ENCODE results near the gene UQCRHL.
"Not testable (repeated sequence)": the region's sequence is repeated elsewhere in the genome, so short reads cannot be mapped to it uniquely, and the experiment has no call there.

UQCRHL gene

DNA sequence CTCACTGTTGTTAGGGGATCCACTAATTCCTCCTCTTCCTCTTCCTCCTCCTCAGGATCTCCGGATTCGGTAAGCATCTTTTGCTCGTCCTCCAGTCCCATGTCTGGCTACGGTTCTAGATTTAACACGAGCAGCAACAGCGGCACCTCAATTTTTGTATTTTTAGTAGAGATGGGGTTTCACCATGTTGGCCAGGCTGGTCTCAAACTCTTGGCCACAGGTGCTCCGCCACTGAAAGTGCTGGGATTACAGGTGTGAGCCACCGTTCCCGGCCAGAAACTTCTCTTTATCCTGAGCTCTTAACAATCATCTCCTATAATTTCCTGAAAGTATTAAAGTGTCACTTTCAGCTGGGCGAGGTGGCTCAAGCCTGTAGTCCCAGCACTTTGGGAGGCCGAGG is at the start of gene UQCRHL:
UQCRHL (minus strand) TSS at position 101 of the 400 bp plus-strand sequence; CDS start at position 101, 0 bp downstream.
- not testable (repeated sequence) for DNase-seq

DNA sequence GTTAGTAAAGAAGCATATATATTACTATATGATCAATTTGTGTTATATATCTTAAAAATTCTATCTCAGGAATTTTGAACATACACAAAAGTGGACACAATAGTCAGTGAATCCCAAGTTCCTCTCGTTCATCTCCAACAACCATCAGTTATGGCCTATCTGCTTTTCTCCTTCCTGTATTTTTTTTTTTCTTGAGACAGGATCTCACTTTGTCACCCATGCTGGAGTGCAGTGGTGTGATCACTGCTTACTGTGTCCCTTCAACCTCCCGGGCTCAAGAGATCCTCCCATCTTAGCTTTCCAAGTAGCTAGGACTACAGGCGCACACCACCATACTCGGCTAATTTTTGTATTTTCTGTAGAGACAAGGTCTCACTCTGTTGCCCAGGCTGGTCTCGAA is 49.4 kb upstream of the UQCRHL start:
- DNase-seq: no peak

DNA sequence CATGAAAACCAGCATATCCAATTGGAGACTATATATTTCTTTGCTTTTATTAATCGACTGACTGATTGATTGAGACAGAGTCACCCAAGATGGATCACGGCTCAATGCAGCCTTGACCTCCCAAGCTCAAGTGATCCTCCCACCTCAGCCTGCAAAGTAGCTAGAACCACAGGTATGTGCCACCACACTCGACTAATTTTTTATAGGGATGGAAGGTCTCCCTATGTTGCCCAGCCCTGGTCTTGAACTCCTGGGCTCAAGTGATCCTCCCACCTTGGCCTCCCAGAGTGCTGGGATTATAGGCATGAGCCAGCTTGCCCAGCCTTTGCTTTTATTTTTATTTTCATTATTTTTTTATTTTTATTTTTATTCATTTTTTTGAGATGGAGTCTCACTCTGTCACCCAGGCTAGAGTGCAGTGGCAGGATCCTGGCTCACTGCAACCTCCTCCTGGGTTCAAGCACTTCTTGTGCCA is 45.4 kb upstream of the UQCRHL start:
- no peak for DNase-seq

DNA sequence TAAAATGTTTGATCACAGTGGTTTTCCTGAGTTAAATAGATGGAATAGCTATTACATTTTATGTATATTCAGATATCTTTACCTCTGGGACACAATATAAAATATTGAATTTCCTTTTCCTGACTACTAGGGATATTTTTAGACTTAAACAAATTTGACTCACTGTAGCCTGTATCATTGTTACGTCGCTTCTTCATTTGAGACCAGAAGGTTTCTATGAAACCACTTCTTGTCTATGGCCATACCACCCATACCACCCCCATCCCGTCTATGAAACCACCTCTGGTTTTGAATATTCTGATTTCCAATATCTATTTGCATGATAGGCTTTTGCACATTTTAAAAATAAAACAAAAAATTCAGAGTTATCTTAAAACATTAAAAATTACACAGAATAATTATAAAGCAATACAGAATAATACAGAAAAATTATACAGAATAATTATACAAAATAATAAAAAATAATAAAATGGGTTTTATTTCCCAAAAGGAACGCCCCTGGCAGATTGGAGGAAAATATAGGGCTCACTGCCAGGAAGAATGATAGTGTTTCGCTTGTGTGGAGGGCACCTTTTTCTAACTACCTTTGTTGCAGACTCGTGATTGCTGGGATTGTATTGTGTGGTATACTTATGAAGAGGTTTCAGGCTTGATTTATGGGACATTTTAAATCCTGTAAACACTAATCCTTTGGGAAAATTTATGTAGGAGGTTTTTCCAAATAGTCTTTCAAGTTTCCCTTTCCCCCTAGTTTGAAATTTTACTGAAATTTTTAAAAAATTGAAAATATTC is 44.8 kb upstream of the UQCRHL start:
- no peak for DNase-seq

DNA sequence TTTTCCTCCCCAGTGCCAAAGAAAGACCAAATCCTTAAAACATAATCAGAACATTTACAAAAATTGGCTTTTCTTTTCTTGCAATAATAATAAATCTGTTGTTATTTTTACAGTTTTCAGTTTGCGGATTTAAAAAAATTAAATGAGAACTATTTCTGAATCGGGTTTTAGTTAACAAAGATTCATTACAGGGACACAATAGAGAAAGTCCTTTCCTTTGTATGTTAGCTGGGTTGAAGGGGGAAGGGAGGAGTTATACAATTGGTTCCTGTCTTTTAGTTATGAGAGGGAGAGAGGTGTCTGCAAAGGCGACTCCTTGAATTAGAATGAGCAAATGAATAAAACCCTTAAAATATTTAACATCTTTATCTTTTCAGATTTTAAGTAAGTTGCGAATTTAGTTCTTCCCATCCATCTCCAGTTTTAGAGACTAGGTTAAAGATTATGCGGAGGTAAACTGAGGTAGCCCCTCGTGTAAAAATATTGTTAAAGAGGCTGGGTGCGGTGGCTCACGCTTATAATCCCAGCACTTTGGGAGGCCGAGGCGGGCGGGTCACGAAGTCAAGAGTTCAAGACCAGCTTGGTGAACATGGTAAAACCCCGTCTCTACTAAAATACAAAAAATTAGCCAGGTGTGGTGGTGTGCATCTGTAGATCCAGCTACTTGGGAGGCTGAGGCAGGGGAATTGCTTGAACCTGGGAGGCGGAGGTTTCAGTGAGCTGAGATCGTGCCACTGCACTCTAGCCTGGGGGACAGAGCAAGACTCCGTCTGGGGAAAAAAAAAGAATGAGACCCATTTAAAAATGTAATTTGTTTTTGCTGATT is 44.0 kb upstream of the UQCRHL start:
- no peak for DNase-seq

DNA sequence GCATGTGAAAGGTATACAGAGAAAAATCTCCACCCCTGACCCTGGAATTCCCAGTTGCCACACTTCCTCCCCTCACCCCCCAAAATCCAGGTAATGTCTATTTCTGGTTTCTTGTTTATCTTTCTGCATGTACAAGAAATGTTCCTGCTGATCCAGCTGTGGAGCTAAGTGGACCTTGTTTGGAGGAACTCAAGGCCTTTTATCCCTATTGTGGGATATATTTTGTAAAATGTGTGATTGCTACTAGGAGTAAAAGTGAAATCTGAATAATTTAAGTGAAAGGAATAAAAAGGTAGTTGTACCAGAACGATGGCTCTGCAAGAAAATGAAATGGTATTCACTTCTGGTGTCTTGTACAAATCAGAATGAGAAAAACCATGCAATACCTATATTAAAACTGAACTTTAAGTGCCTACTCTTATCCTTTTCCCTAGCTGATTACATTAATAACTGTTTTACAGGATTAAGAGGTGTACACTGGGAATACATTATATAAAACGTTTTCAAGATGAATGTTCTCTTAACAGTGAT is 43.1 kb upstream of the UQCRHL start:
- no peak for DNase-seq

DNA sequence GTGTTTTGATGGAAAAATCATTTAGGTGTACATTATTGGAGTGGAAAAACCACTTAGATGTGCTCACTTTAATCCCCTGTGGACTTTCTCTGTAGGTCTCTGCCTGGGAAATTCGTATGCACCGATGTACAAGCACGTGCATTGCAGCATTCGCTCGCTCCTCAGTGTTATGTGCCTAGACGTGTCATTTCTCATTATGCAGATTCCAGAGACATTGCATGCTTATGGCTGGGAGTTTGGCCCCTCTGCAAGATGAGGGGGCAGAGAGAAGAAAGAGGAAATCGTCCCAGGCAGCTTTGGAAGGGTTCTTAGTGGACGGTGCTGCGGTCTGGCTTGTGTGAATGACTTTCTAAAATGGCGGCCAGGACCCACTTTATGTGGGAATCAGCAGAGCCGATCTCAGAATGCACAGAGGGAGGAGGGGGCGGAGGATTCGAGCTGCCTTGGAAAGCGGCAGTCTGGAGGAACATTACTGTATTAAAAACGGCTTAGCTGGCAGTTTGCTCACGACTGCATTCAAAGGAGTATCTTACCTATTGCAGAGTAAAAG is 42.4 kb upstream of the UQCRHL start:
- DNase-seq: no peak

DNA sequence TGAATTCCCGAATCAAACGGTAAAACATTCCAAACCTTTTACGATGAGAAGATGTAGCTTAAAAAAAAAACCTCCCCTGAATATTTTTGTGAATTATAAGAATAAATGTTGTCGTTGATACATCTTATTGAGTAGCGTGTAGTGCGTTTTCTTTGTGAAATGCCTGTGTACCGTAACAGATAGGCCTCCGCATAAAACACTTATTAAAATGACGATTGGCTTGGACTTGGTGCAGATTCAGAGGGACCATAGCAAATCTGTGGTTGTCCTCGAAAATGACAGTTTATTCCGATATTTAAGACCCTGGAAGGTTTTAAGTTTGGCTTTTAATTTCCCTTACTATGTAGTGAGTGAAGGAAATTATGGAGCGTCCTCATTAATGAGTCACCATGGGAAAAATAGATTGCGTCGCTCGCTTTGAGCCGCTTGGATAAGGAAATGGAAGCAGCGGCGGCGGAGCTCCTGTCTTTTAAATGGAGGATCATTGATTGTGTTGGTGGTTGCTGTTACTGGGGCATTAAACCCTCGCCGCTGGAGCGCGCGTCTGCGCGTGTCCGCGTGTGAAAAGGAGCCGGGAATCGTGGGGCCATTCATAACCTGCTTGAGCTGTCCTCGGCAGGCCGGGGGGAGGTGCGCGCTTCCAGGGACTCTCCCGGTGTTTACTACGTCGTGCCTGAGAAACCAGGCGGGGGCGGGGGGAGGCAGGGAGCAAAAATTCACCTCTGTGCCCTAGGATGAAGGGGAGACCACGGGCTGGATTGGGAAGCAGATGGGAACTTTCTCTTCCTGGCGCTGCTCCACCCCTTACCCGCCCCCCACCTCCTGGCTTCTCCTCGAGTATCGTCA is 41.7 kb upstream of the UQCRHL start:
- DNase-seq: peak; percentile 61

DNA sequence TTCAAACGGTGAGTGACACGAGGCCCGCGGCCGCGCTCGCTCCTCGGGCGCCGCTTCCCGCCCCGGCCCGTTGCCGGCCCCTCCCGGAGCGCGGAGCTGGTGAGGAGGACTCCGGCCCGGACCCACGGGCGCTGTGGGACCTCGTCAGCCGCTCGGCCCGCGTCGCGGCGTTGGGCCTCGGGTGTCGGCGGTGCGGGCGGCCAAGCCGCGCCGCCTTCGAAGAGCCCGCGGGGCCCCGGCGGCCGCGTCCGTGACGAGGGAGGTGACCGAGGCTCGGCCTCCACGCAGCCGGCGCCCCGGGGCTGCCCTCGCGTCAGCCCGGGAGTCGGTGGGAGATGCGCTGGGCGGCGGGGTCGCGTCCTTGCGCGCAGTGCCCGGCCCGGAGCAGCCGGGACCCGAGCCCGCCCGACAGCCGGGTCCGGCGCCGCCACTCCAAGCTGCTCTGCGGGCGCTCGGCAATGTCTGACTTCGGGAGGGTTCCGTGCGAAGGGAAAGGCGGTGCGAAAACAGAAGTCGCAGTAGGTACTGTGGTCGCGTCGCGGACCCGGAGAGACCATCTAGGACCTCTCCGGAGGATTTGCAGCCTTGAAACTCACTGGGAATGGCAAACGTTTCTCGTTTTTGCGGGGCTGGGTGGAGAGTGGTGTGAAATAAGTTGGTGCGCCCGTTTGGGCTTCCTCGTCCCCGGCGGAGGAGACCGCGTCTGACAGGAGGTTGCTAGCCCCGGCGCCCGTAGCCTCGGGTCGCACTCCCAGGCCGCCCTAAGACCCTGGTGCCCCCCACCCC is 40.9 kb upstream of the UQCRHL start:
- DNase-seq: no peak

DNA sequence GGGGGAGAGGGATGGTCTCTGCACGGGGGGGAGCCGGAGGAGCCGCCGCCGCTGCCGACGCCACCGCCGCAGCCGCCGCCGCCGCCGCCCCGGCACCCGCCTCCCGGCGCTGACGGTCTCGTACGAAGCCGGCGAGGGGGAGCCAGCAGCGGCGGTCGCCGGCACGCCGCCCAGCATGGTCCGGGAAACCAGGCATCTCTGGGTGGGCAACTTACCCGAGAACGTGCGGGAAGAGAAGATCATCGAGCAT is 40.4 kb upstream of the UQCRHL start:
- DNase-seq: no peak

DNA sequence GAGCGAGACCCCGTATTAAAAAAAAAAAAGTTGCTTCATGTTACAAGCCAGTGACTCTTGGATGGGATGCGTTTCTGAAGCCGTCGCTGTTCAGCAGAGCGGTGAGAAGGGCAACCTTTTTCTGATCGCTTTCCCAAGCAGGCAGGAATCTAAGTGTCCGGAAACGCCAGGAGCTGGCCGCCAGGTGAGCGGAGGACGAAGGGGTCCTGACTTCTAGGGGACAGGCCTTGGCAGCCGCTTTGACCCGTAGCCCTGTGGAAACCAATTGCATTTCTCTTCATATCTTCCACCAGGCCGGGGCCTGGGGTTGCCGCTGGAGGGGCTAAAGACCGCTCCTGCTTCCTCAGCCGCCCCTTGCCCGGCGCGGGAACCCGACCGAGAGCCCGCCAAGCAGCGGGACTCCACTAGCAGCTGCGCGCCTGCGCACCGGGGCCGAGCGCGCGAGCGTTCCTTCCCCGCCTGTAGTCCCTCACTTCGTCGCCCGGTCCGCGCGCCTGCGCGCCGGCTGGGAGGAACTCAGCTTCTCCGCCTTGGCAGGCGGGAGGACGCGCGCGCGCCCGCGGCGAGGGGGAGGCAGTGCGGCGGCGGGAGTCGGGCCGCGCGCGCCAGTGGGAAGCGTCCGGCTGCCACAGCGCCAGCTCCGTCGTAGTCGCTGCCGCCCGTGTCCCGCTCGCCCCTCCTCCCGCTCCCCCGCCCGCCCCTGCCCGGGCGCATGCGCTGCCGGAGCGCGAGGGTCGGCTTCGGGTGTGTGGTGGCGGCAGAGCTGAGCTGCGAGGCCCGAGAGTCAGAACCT is 39.8 kb upstream of the UQCRHL start, which contains the start of gene SPEN:
SPEN (plus strand) TSS at position 608 of the 793 bp plus-strand sequence. CDS start 361 bp downstream, outside the sequence.
- DNase-seq: peak; percentile 94

DNA sequence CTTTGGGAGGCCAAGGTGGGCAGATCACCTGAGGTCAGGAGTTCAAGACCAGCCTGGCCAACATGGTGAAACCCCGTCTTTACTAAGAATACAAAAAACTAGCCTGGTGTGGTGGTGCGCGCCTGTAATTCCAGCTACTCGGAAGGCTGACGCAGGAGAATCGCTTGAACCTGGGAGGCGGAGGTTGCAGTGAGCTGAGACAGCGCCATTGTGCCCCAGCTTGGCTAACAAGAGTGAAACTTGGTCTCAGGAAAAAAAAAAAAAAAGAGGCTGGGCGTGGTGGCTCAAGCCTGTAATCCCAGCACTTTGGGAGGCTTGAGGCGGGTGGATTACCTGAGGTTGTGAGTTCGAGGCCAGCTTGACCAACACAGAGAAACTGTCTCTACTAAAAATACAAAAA is 38.6 kb upstream of the UQCRHL start:
- DNase-seq: not testable (repeated sequence)

DNA sequence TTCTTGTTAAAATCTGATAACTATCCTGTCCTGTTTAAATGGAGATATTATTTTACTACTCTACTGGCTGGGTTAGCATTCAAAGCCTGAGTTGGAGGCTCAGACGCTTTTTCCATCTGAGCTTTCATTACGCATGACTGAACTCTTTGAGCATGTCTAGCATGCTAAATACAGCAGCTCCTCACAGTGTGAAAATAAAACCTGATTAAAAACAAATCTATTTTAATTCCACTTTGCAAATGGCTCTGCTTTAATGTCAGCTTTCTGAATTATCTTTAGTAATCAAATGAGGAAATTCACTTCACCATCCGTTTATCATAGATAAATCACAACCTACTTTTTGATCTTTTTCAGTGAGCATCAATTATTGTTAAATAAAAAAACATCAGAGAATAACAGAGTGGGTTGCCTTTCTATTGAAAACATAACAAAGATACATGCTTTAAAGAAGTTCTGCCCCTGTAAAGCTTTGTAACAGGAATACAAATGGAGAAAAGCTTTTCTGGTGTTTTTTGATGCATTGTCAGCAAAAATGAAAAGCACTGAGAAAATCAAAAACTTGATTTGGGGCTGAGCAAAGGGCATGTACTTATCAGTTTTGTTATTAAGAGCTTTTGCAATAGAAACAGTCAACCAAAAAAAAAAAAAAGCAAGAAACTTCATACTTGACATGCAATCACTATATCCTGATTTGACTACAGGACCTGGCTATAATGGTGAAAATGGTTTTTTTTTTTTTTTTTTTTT is 36.5 kb upstream of the UQCRHL start:
- DNase-seq: no peak

DNA sequence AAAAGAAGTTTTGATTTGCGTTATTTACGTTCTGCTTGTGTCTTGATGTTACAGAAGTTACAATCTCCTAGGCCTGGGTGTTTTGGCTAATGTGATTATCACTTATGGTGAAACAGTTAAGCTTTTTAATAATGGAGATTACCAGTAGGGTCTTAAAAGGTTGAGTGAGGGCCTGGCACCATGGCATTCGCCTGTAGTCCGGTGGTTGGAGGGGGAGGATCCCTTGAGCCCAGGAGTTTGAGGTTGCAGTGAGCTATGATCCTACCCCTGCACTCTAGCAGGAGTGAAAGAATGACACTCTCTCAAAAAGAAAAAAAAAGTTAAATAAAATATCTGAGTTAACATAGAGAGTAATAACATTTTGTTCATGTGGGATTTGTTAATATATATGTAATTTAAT is 31.3 kb upstream of the UQCRHL start:
- no peak for DNase-seq

DNA sequence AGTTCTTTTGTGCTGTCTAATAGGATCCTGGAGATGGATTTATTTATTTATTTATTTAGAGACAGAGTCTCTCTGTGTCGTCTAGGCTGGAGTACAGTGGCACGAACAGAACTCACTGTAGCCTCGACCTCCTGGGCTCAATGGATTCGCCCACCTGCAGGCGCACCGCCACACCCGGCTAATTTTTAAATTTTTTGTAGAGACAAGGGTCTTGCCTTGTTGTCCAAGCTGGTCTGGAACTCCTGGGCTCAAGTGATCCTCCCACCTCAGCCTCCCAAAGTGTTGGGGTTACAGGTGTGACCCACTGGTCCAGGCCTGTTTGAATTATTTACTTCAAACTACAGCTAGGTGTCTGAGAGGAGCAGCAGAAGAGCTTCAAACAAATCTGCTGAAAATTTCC is 30.5 kb upstream of the UQCRHL start:
- no peak for DNase-seq

DNA sequence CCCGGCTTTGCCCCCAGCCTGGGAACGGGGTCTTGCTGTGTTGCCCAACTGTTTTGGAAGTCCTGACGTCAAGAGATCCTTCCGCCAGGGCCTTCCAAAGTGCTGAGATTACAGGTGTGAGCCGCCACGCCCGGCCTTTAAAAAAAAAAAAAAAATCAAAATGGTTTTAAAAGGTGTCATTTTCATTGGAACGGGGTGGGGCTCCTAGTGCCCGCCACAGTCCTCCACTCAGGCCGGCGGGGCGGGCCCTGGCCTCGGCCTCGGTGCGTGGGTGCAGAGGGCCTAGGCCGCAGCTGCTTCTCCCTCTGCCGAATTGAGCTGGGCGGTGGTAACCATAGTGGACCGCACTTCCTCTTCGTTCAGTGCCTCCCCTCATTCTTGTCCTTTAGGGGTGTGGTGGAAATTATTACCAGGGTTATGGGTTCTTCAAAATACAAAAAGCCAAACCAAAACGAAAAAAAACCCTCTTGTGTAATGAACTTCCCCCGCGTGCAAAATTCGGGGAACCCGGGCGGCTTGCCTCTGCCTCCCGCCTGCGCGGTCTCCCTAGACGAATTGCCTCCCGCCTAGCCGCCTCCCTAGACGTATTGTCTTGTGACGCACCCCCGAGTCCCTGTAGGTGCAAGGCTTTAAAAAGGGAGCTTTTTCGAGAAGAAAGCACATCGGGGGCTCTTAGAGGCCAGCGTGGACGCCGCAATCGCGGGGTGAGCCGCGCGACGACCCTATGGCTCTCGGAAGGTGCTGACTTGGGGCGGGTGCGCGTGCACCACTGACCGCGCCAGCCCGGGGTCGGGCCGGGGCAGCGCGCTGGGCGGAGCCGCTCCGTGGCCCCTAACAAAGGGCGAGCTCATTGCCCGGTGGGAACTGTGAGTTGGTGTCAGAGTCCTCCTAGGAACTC is 29.6 kb upstream of the UQCRHL start:
- no peak for DNase-seq

DNA sequence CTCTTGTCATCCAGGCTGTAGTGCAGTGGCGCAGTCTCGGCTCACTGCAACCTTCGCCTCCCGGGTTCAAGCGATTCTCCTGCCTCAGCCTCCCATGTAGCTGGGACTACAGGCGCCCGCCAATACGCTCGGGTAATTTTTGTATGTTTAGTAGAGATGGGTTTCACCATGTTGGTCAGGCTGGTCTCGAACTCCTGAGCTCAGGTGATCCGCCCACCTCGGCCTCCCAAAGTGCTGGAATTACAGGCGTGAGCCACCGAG is 29.0 kb upstream of the UQCRHL start:
- not testable (repeated sequence) for DNase-seq

DNA sequence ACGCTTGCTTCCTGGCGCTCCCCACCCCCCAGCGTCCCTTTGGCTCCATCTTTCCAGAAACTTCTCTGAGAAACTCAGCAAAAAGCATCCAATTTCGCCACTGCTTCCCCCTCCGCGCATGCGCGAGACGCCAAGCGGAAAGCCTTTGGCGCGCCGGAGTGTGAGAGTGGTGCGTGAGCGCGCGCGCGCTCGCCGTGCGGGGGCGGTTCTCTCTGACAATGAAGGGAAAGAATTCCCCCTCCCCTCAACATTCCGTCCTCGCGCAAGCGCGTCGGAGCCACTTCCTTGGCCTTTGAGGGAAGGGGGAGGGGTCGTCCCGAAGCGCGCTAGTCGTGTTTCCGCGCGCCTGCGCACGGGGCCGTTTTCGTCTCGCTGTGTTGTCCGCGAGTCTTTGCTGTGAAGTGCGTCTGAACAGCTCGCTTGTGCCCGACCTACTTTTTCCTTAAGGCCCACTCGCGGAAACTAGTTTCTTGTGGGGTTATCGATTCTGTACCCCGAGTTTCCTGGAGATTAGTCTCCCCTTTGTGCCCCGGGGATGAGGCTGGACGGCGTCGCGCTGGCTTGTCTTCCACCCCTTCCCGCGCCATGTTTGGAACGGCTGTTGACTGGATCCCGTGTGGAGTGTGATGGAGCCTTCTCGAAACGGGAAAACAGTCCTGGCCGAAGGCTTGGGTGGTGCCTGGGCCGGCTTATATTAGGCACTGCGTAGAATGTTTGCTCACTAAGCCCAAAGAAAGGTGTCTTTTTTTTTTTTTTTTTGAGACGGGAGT is 28.5 kb upstream of the UQCRHL start:
- DNase-seq: peak; percentile 97
